H9 (cell line): Measurements from ENCODE around the gene SMIM9. TPM values are rescaled to one million over a fixed set of nuclear protein-coding genes. Genes with fewer than 3 reads are reported as not detected.
"Not testable (repeated sequence)": the region's sequence is repeated elsewhere in the genome, so short reads cannot be mapped to it uniquely, and the experiment has no call there.

Experiments
- DNase-seq: peaks from one replicate; pipeline ENCODE4 v3.0.0-alpha.2; 2017
- H2AFZ ChIP-seq: one replicate; pipeline ENCODE4 v1.6.1; 2013; ENCODE audit warnings: mild to moderate bottlenecking, low read length, control low read depth, moderate library complexity
- H2AK5ac ChIP-seq: 2 replicates; pipeline ENCODE4 v1.6.1; 2013; ENCODE audit warnings: low read length, control low read depth, mixed read lengths; ENCODE audit not compliant: insufficient read length
- H2BK120ac ChIP-seq: one replicate; pipeline ENCODE4 v1.6.1; 2013; ENCODE audit warnings: low read depth, mild to moderate bottlenecking, low read length, control low read depth, inconsistent platforms; ENCODE audit not compliant: poor library complexity, severe bottlenecking
- H2BK12ac ChIP-seq: 2 replicates; pipeline ENCODE4 v1.6.1; 2013; ENCODE audit warnings: low read length, control low read depth, mixed read lengths, low read depth; ENCODE audit not compliant: insufficient read length
- H2BK15ac ChIP-seq: 2 replicates; pipeline ENCODE4 v1.6.1; 2013; ENCODE audit warnings: low read depth, low read length, control low read depth
- H2BK20ac ChIP-seq: one replicate; pipeline ENCODE4 v1.6.1; 2013; ENCODE audit warnings: low read depth, mild to moderate bottlenecking, low read length, control low read depth, inconsistent platforms; ENCODE audit not compliant: poor library complexity, severe bottlenecking
- H2BK5ac ChIP-seq: 2 replicates; pipeline ENCODE4 v1.6.1; 2013; ENCODE audit warnings: low read length, control low read depth, mixed read lengths; ENCODE audit not compliant: insufficient read length
- H3K14ac ChIP-seq: 2 replicates; pipeline ENCODE4 v1.6.1; 2013; ENCODE audit warnings: low read length, control low read depth; ENCODE audit not compliant: insufficient read depth
- H3K18ac ChIP-seq: 2 replicates; pipeline ENCODE4 v1.6.1; 2013; ENCODE audit warnings: low read depth, mild to moderate bottlenecking, mixed read lengths, low read length, control low read depth; ENCODE audit not compliant: insufficient read length
- H3K23ac ChIP-seq: 2 replicates; pipeline ENCODE4 v1.6.1; 2013; ENCODE audit warnings: low read length, control low read depth, mixed read lengths, low read depth; ENCODE audit not compliant: insufficient read length
- H3K23me2 ChIP-seq: 2 replicates; pipeline ENCODE4 v1.6.1; 2013; ENCODE audit warnings: low read depth, mild to moderate bottlenecking, mixed read lengths, low read length, control low read depth; ENCODE audit not compliant: insufficient read length, poor library complexity, severe bottlenecking
- H3K27ac ChIP-seq: 2 replicates; pipeline ENCODE4 v1.5.1; 2013; ENCODE audit warnings: low read length, control low read depth, mixed read lengths, low read depth; ENCODE audit not compliant: insufficient read length
- H3K27me3 ChIP-seq: 2 replicates; pipeline ENCODE4 v1.6.1; 2013; ENCODE audit warnings: low read length, control low read depth, inconsistent platforms; ENCODE audit not compliant: insufficient read depth
- H3K4ac ChIP-seq: 2 replicates; pipeline ENCODE4 v1.6.1; 2013; ENCODE audit warnings: low read depth, mild to moderate bottlenecking, control low read depth, inconsistent platforms, low read length, moderate library complexity
- H3K4me1 ChIP-seq: 2 replicates; pipeline ENCODE4 v1.6.1; 2013; ENCODE audit warnings: low read length, control low read depth, inconsistent platforms; ENCODE audit not compliant: insufficient read depth
- H3K4me2 ChIP-seq: 2 replicates; pipeline ENCODE4 v1.6.1; 2013; ENCODE audit warnings: low read length, control low read depth, mixed read lengths; ENCODE audit not compliant: insufficient read length, insufficient read depth
- H3K56ac ChIP-seq: 2 replicates; pipeline ENCODE4 v1.6.1; 2013; ENCODE audit warnings: low read depth, mild to moderate bottlenecking, mixed read lengths, low read length, control low read depth; ENCODE audit not compliant: insufficient read length
- H3K79me1 ChIP-seq: 2 replicates; pipeline ENCODE4 v1.6.1; 2013; ENCODE audit warnings: low read depth, mild to moderate bottlenecking, moderate library complexity, low read length, control low read depth, inconsistent platforms; ENCODE audit not compliant: insufficient read depth, poor library complexity, severe bottlenecking
- H3K79me2 ChIP-seq: 2 replicates; pipeline ENCODE4 v1.6.1; 2013; ENCODE audit warnings: low read length, control low read depth, inconsistent platforms; ENCODE audit not compliant: insufficient read depth
- H3K9ac ChIP-seq: 2 replicates; pipeline ENCODE4 v1.6.1; 2013; ENCODE audit warnings: low read length, control low read depth, mixed read lengths; ENCODE audit not compliant: insufficient read length; ENCODE audit errors: extremely low read depth
- H3K9me3 ChIP-seq: one replicate; pipeline ENCODE4 v1.6.1; 2013; ENCODE audit warnings: low read depth, low read length, inconsistent platforms; ENCODE audit not compliant: control insufficient read depth
- H3T11ph ChIP-seq: one replicate; pipeline ENCODE4 v1.6.1; 2013; ENCODE audit warnings: mild to moderate bottlenecking, low read length, control low read depth, inconsistent platforms
- H4K20me1 ChIP-seq: one replicate; pipeline ENCODE4 v1.6.1; 2013; ENCODE audit not compliant: control insufficient read depth, insufficient read length, insufficient read depth
- H4K5ac ChIP-seq: 2 replicates; pipeline ENCODE4 v1.6.1; 2013; ENCODE audit warnings: low read depth, mild to moderate bottlenecking, mixed read lengths, low read length, control low read depth; ENCODE audit not compliant: insufficient read length
- H4K8ac ChIP-seq: replicated peaks from 2 replicates; pipeline ENCODE4 v1.6.1; 2013; ENCODE audit warnings: low read length, control low read depth, mixed read lengths, low read depth; ENCODE audit not compliant: insufficient read length
- H4K91ac ChIP-seq: 2 replicates; pipeline ENCODE4 v1.6.1; 2013; ENCODE audit warnings: low read depth, mild to moderate bottlenecking, moderate library complexity, mixed read lengths, low read length, control low read depth; ENCODE audit not compliant: insufficient read length
- H3K27ac Mint-ChIP-seq, 3 experiments: 2 replicates in 2 of 3; 3 replicates in 1 of 3; pipeline ENCODE4 v1.8.0; 2020 to 2021; ENCODE audit warnings: mixed read lengths in 3 of 3, mild to moderate bottlenecking in 1 of 3, moderate library complexity in 1 of 3
- H3K27me3 Mint-ChIP-seq: 2 replicates; pipeline ENCODE4 v1.8.0; 2021; ENCODE audit warnings: low read depth, mild to moderate bottlenecking, moderate library complexity, mixed read lengths
- H3K36me3 Mint-ChIP-seq, 3 experiments: 2 replicates in 2 of 3; 3 replicates in 1 of 3; pipeline ENCODE4 v1.8.0; 2020 to 2021; ENCODE audit warnings: low read depth in 3 of 3, mixed read lengths in 3 of 3; ENCODE audit not compliant: insufficient read depth in 1 of 3
- H3K4me1 Mint-ChIP-seq, 2 experiments: 2 replicates each; pipeline ENCODE4 v1.8.0; 2020; ENCODE audit warnings: mixed read lengths in 2 of 2
- H3K4me3 Mint-ChIP-seq, 2 experiments: 2 replicates in 1 of 2; 3 replicates in 1 of 2; pipeline ENCODE4 v1.8.0; 2020 to 2021; ENCODE audit warnings: mild to moderate bottlenecking in 2 of 2, mixed read lengths in 2 of 2, moderate library complexity in 1 of 2
- H3K9me3 Mint-ChIP-seq, 2 experiments: 2 replicates in 1 of 2; 3 replicates in 1 of 2; pipeline ENCODE4 v1.8.0; 2020; ENCODE audit warnings: mild to moderate bottlenecking in 2 of 2, mixed read lengths in 2 of 2, moderate library complexity in 1 of 2
- CTCF ChIP-seq: fragments of 200-600 bp; sonication (generic); conservative IDR thresholded peaks from 3 replicates; pipeline ENCODE4 v1.8.0; 2021; ENCODE audit warnings: antibody characterized with exemption, mild to moderate bottlenecking
- WGBS: extraction: QIAGEN DNeasy Blood & Tissue Kit; methylation state at CpG from one replicate; pipeline ENCODE4 v1.1.7; 2013; ENCODE audit warnings: missing lambda C conversion rate, low lambda C conversion rate, mixed read lengths; ENCODE audit not compliant: insufficient read length; ENCODE audit errors: extremely low coverage; 5-methylcytosine and 5-hydroxymethylcytosine counted together
- total RNA-seq: library from RNA; stranded (reverse); gene quantifications from 2 replicates; pipeline ENCODE4 v1.2.1, GENCODE V29; 2021

SMIM9 gene
- total RNA-seq, 1 experiment from 2014 or later: not detected

DNA sequence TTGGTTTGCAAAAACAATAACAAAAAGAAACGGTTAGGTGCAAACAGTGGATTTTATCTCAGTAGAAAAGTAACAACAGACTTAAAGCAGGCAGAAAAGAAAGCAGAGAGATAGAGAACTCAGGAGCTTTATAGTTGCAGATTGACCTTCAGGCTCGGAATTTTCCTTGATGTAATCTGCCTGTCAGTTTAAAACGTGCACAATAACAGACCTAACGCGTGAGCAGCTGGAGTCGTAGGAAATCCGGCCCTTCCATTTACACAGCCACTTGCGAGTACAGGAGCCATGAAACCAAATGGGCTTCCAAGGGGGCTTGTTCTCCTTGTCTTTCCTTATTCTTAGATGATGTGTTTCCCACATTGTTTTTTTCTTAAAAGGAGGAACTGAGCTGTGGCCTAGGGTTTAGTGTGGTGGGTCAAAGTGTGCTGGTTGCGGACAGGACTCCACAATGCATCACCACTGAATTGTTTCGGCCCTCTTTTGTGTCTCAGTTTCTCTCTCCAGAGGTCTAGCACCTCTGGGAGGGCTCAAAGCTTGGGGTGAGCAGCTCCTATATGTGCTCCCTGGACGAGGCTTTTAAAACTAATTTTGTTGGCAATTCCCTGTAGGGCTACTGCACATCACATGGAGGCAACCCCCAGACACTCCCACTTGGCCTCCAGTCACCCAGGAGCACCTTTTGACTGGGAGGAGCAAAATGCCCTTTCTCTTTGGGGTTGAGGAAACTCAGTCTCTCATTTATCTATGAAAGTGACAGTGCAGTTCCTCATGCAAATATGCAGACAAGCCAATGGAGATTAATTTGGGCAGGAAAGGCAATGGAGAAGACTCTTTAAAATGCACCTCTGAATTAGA is 15.3 kb downstream of the SMIM9 start:
- DNase-seq: no peak
- Histone ChIP-seq H3K79me2 (no peaks in the 10 kb centered on the region), H4K91ac (no peak overlapping the region), H3K9ac (no peak overlapping the region), H3K56ac (no peak overlapping the region), H3K4ac (no peak overlapping the region), H2AFZ (no peak overlapping the region), H2BK5ac (no peak overlapping the region), H3K23ac (no peak overlapping the region), H3K14ac (no peak overlapping the region), H3T11ph (no peak overlapping the region), H2BK15ac (no peak overlapping the region), H2BK120ac (no peak overlapping the region), H3K79me1 (no peaks in the 10 kb centered on the region), H3K18ac (no peak overlapping the region), H2BK12ac (no peak overlapping the region), H4K20me1 (no peaks in the 10 kb centered on the region), H3K27me3 (no peaks in the 10 kb centered on the region), H3K4me2 (no peak overlapping the region), H4K8ac (no peak overlapping the region), H3K9me3 (peaks cover 8% of the 10 kb centered on the region), H2BK20ac (no peak overlapping the region), H4K5ac (no peak overlapping the region), H3K4me1 (peaks cover 2% of the 10 kb centered on the region; the same call in 1 of the 2 replicates), H3K27ac (peak overlapping the region; percentile 54), H3K23me2 (no peaks in the 10 kb centered on the region), H2AK5ac (no peak overlapping the region)
- TF ChIP-seq CTCF: no peak
- no peak overlapping the region for H3K4me3 Mint-ChIP-seq
- H3K4me1 Mint-ChIP-seq: peaks cover 37 to 38% of the 10 kb centered on the region in 2 experiments
- peak overlapping the region in 2 of 3 experiments; percentile 19 to 84; a peak in 2 of 7 replicates for H3K27ac Mint-ChIP-seq
- no CpG with 5 or more reads among the region's 11 CpGs for WGBS
- H3K27me3 Mint-ChIP-seq: no peaks in the 10 kb centered on the region
- peaks cover 12 to 14% (median 13%) of the 10 kb centered on the region in 3 experiments for H3K36me3 Mint-ChIP-seq
- peaks cover 53 to 76% of the 10 kb centered on the region in 2 experiments for H3K9me3 Mint-ChIP-seq

DNA sequence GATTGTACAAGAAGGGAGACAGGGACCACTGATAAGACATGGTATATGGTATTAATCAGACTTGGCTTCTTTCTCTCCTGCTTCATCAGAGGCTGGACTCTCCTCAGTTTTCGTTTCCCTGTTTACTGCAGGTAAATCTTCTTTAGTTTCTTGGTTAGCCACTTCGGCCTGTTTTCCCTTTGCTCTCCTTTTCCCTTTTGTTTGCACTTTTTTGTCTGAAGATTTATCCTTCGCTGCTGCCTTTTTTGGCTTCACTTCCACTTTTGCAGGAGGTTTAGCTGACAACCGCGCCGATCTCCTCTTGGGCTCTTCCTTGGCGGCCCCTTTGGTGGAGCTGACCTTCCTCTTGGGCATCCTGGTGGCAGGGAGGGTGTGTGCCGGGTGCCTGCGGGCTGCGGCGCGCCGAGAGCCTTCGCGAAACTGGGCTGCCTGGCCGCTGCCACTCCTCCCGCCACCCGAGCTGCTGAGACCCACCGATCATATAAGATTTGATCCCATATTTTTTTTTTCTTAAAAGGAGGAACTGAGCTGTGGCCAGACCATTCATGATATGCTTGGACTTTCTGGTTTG is 17.3 kb downstream of the SMIM9 start:
- WGBS: no CpG with 5 or more reads among the region's 19 CpGs
- H3K4me1 ChIP-seq, H2AFZ ChIP-seq, H3K79me1 ChIP-seq, H3K18ac ChIP-seq, H3K23me2 ChIP-seq, H4K5ac ChIP-seq, DNase-seq, H4K91ac ChIP-seq, H3K14ac ChIP-seq, H3K4me3 Mint-ChIP-seq, H2BK15ac ChIP-seq, H3K4ac ChIP-seq, H2AK5ac ChIP-seq, H3K4me2 ChIP-seq, H2BK120ac ChIP-seq, H2BK5ac ChIP-seq, H4K20me1 ChIP-seq, H3K9ac ChIP-seq, H2BK12ac ChIP-seq, H3T11ph ChIP-seq, H4K8ac ChIP-seq, H3K9me3 ChIP-seq, H3K27ac ChIP-seq, H2BK20ac ChIP-seq, H3K56ac ChIP-seq, H3K79me2 ChIP-seq, H3K27me3 ChIP-seq, H3K27me3 Mint-ChIP-seq, H3K23ac ChIP-seq: not testable (repeated sequence)
- H3K4me1 Mint-ChIP-seq: peaks cover 38 to 43% of the 10 kb centered on the region in 2 experiments
- peaks cover 9 to 14% (median 13%) of the 10 kb centered on the region in 3 experiments for H3K36me3 Mint-ChIP-seq
- H3K9me3 Mint-ChIP-seq: peaks cover 53 to 73% of the 10 kb centered on the region in 2 experiments
- peak overlapping the region in 1 of 3 experiments; percentile 52; a peak in 1 of 7 replicates for H3K27ac Mint-ChIP-seq
